SK-N-SH (cell line): ENCODE measurements around the gene CALU. TPM values are rescaled to one million over a fixed set of nuclear protein-coding genes. Genes with fewer than 3 reads are reported as not detected.

Experiments used
- CTCF ChIA-PET: fragments of 300-600, 350-600 bp; formaldehyde crosslinking; extraction: SDS; loops from one replicate; lab custom pipeline; 2021; lab: Yijun Ruan, JAX
- POLR2A ChIA-PET: fragments of 350-600 bp; sonication (Branson Sonifier 250); formaldehyde crosslinking; extraction: SDS; loops from one replicate; lab custom pipeline; 2020; ENCODE audit warnings: antibody characterized with exemption, inconsistent platforms; lab: Yijun Ruan, JAX
- DNase-seq: peaks from one replicate; pipeline ENCODE4 v3.0.0; 2012
- H2AFZ ChIP-seq: fragments of 200-600 bp; sonication (generic); 2 replicates; pipeline ENCODE4 v1.8.1; 2016; ENCODE audit warnings: antibody characterized with exemption, mild to moderate bottlenecking, low read depth
- H3F3A ChIP-seq: fragments of 200-600 bp; sonication (generic); replicated peaks from 2 replicates; pipeline ENCODE3; 2016; ENCODE audit warnings: antibody characterized with exemption, mild to moderate bottlenecking; ENCODE audit not compliant: insufficient read depth
- H3K27ac ChIP-seq, 2 experiments: fragments of 200-500 bp in 1 of 2; fragments of 200-600 bp in 1 of 2; sonication (Bioruptor generic) in 1 of 2; sonication (generic), shearing (Covaris generic) in 1 of 2; 2 replicates each; pipeline versions ENCODE4 v1.5.1 to v1.6.1; 2014 to 2016; ENCODE audit warnings: low read depth in 2 of 2, inconsistent platforms in 1 of 2, low read length in 1 of 2, mild to moderate bottlenecking in 1 of 2, mixed read lengths in 1 of 2
- H3K27me3 ChIP-seq: fragments of 200-600 bp; sonication (generic), shearing (Covaris generic); 2 replicates; pipeline ENCODE4 v1.6.1; 2016; ENCODE audit warnings: mixed run types; ENCODE audit not compliant: insufficient read depth
- H3K36me3 ChIP-seq, 2 experiments: fragments of 200-500 bp in 1 of 2; fragments of 200-600 bp in 1 of 2; sonication (Bioruptor generic) in 1 of 2; sonication (generic) in 1 of 2; replicated peaks in 1 of 2; 2 replicates each; pipeline versions ENCODE3 to v1.5.1; 2014 to 2016; ENCODE audit warnings: low read length in 1 of 2, mild to moderate bottlenecking in 1 of 2; ENCODE audit not compliant: insufficient read depth in 2 of 2, control insufficient read depth in 1 of 2
- H3K4me1 ChIP-seq, 2 experiments: fragments of 200-500 bp in 1 of 2; fragments of 200-600 bp in 1 of 2; sonication (Bioruptor generic) in 1 of 2; sonication (generic), shearing (Covaris generic) in 1 of 2; 2 replicates each; pipeline versions ENCODE4 v1.5.1 to v1.6.1; 2014 to 2016; ENCODE audit warnings: low read depth in 1 of 2, low read length in 1 of 2, mixed run types in 1 of 2; ENCODE audit not compliant: insufficient read depth in 2 of 2, control insufficient read depth in 1 of 2
- H3K4me2 ChIP-seq: fragments of 200-600 bp; sonication (generic), shearing (Covaris generic); 2 replicates; pipeline ENCODE4 v1.6.1; 2017; ENCODE audit warnings: mixed run types
- H3K4me3 ChIP-seq, 2 experiments: fragments of 200-500 bp in 1 of 2; fragments of 200-600 bp in 1 of 2; sonication (Bioruptor generic) in 1 of 2; sonication (generic), shearing (Covaris generic) in 1 of 2; 2 replicates each; pipeline versions ENCODE4 v1.5.1 to v1.8.1; 2014 to 2016; ENCODE audit warnings: low read depth in 2 of 2, inconsistent platforms in 1 of 2, low read length in 1 of 2, mild to moderate bottlenecking in 1 of 2, mixed read lengths in 1 of 2, moderate library complexity in 1 of 2
- H3K79me2 ChIP-seq: fragments of 200-600 bp; sonication (generic); 2 replicates; pipeline ENCODE4 v1.8.1; 2017; ENCODE audit warnings: mild to moderate bottlenecking; ENCODE audit not compliant: insufficient read depth
- H3K9ac ChIP-seq: fragments of 200-600 bp; sonication (generic); 2 replicates; pipeline ENCODE4 v1.6.1; 2017; ENCODE audit warnings: mixed run types
- H3K9me2 ChIP-seq: fragments of 200-600 bp; sonication (generic); 2 replicates; pipeline ENCODE4 v1.6.1; 2017; ENCODE audit warnings: mixed run types
- H3K9me3 ChIP-seq: fragments of 200-600 bp; sonication (generic); 2 replicates; pipeline ENCODE4 v1.6.1; 2017; ENCODE audit warnings: mixed run types, mild to moderate bottlenecking, moderate library complexity
- H4K20me1 ChIP-seq: fragments of 200-600 bp; sonication (generic); 2 replicates; pipeline ENCODE4 v1.6.1; 2017; ENCODE audit warnings: mild to moderate bottlenecking, mixed run types; ENCODE audit not compliant: insufficient read depth
- CHD2 ChIP-seq: fragments of 150-350 bp; IDR thresholded peaks from 2 replicates; pipeline ENCODE4 v1.6.1; 2018; ENCODE audit warnings: low read length; ENCODE audit not compliant: partially characterized antibody
- ELF1 ChIP-seq: IDR thresholded peaks from 2 replicates; pipeline ENCODE4 v1.4.0; 2012
- EZH2phosphoT487 ChIP-seq: fragments of 200-600 bp; sonication (generic); IDR thresholded peaks from 2 replicates; pipeline ENCODE4 v1.6.1; 2017; ENCODE audit warnings: low read depth, mixed run types, mild to moderate bottlenecking, antibody characterized with exemption, moderate library complexity, borderline replicate concordance
- FOXJ3 ChIP-seq: sonication (generic); formaldehyde crosslinking; IDR thresholded peaks from 2 replicates; pipeline ENCODE4 v1.5.1; 2020; ENCODE audit warnings: mild to moderate bottlenecking, missing genetic modification reagents
- GATA2 ChIP-seq: sonication (generic); formaldehyde crosslinking; IDR thresholded peaks from 2 replicates; pipeline ENCODE4 v1.5.0; 2020; ENCODE audit warnings: mild to moderate bottlenecking, missing genetic modification reagents
- JUND ChIP-seq: IDR thresholded peaks from 2 replicates; pipeline ENCODE4 v1.4.0; 2012
- MXI1 ChIP-seq: IDR thresholded peaks from 2 replicates; pipeline ENCODE4 v1.6.1; 2012; ENCODE audit warnings: mild to moderate bottlenecking, low read depth, low read length, improper control_type of control experiment
- RAD21 ChIP-seq: IDR thresholded peaks from 2 replicates; pipeline ENCODE4 v1.6.1; 2012; ENCODE audit warnings: mild to moderate bottlenecking, low read length
- RCOR1 ChIP-seq: fragments of 150-350 bp; IDR thresholded peaks from 2 replicates; pipeline ENCODE4 v1.6.1; 2017; ENCODE audit warnings: antibody characterized with exemption, low read length
- RFX5 ChIP-seq: IDR thresholded peaks from 2 replicates; pipeline ENCODE4 v1.6.1; 2012; ENCODE audit warnings: mild to moderate bottlenecking, improper control_type of control experiment, low read length
- RXRA ChIP-seq: IDR thresholded peaks from 2 replicates; pipeline ENCODE4 v1.4.0; 2012; ENCODE audit warnings: low read depth, mild to moderate bottlenecking, borderline replicate concordance
- SIN3A ChIP-seq: IDR thresholded peaks from 2 replicates; pipeline ENCODE4 v1.6.1; 2012; ENCODE audit warnings: low read depth, mild to moderate bottlenecking, low read length, moderate library complexity, borderline replicate concordance
- SMC3 ChIP-seq: IDR thresholded peaks from 2 replicates; pipeline ENCODE4 v1.6.1; 2012; ENCODE audit warnings: low read depth, low read length, improper control_type of control experiment
- TEAD4 ChIP-seq: IDR thresholded peaks from 2 replicates; pipeline ENCODE4 v1.4.0; 2012; ENCODE audit warnings: mild to moderate bottlenecking, borderline replicate concordance; ENCODE audit not compliant: insufficient read depth
- YY1 ChIP-seq: IDR thresholded peaks from 2 replicates; pipeline ENCODE4 v1.4.0; 2012; ENCODE audit warnings: low read depth, mild to moderate bottlenecking
- WGBS: methylation state at CpG from one replicate; pipeline ENCODE4 v1.1.6; 2017; ENCODE audit warnings: low lambda C conversion rate; 5-methylcytosine and 5-hydroxymethylcytosine counted together
- polyA plus RNA-seq, 3 experiments: library from polyadenylated mRNA; depleted of rRNA; stranded (reverse); fragments of >200 nt; gene quantifications; 2 replicates each; pipeline ENCODE4 v1.2.3, GENCODE V29; 2012
- TF ChIP-seq, protein P1 (sequence below): fragments of 200-600 bp; sonication (generic); IDR thresholded peaks from 2 replicates; pipeline ENCODE4 v1.6.1; 2017; ENCODE audit warnings: antibody characterized with exemption, mild to moderate bottlenecking, moderate library complexity
- TF ChIP-seq, protein P2 (sequence below): fragments of 150-350 bp; IDR thresholded peaks from 2 replicates; pipeline ENCODE4 v1.6.1; 2016; ENCODE audit warnings: mild to moderate bottlenecking, low read depth, low read length
- TF ChIP-seq, protein P3 (sequence below): IDR thresholded peaks from 2 replicates; pipeline ENCODE4 v1.6.1; 2012; ENCODE audit warnings: mild to moderate bottlenecking, low read depth, low read length, moderate library complexity
- TF ChIP-seq, protein P4 (sequence below): IDR thresholded peaks from 2 replicates; pipeline ENCODE4 v1.4.0; 2012; ENCODE audit warnings: low read depth

CALU gene
- polyA plus RNA-seq, 1 of the 3 experiments (the other 2 are of a cell fraction): 195 TPM

DNA sequence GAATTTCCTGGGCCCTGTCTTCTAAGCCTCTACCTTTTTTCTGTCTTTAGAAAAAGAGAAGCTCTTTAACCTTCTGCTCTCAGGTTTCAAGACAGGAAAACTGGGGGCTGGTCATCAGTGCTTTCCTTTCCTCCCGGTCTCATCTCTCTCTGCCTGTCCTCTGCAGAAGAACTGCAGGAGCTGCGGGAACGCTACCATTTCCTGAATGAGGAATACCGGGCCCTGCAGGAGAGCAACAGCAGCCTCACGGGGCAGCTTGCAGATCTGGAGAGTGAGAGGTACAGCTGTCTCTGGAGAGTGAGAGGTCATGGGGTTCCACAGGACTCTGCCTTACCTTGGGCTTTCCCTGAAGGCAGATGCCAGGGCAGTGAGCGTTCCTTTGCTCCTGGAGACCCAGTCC, 65.3 kb downstream of the CALU start:
- H3K4me1 ChIP-seq: no peaks in the 10 kb centered on the region; a peak in 1 of 4 replicates
- TF ChIP-seq SIN3A: no peak
- TF ChIP-seq RAD21: no peak
- TF ChIP-seq JUND: no peak
- TF ChIP-seq RXRA: no peak
- no peak for TF ChIP-seq FOXJ3 (CRISPR knock-in tag)
- TF ChIP-seq, protein P1, sequence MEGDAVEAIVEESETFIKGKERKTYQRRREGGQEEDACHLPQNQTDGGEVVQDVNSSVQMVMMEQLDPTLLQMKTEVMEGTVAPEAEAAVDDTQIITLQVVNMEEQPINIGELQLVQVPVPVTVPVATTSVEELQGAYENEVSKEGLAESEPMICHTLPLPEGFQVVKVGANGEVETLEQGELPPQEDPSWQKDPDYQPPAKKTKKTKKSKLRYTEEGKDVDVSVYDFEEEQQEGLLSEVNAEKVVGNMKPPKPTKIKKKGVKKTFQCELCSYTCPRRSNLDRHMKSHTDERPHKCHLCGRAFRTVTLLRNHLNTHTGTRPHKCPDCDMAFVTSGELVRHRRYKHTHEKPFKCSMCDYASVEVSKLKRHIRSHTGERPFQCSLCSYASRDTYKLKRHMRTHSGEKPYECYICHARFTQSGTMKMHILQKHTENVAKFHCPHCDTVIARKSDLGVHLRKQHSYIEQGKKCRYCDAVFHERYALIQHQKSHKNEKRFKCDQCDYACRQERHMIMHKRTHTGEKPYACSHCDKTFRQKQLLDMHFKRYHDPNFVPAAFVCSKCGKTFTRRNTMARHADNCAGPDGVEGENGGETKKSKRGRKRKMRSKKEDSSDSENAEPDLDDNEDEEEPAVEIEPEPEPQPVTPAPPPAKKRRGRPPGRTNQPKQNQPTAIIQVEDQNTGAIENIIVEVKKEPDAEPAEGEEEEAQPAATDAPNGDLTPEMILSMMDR: no peak
- no peak for TF ChIP-seq EZH2phosphoT487
- no peak for TF ChIP-seq CHD2
- TF ChIP-seq RCOR1: no peak
- TF ChIP-seq, all 33 proteins: peak for 0
- no peaks in the 10 kb centered on the region for H3F3A ChIP-seq
- H3K4me2 ChIP-seq: no peak overlapping the region
- no peaks in the 10 kb centered on the region for H3K79me2 ChIP-seq
- no peak for DNase-seq
- no peaks in the 10 kb centered on the region for H3K9me3 ChIP-seq
- CTCF ChIA-PET: interaction anchor here (1.1 kb wide), 1 partner anchor 10 kb away, joined by 3 read pairs; no protein-coding TSS in a partner anchor
- no peak overlapping the region for H3K4me3 ChIP-seq
- no peak overlapping the region for H3K9ac ChIP-seq
- H3K9me2 ChIP-seq: no peaks in the 10 kb centered on the region
- no peaks in the 10 kb centered on the region for H3K27me3 ChIP-seq
- no peak overlapping the region for H2AFZ ChIP-seq
- 91% methylated on average over 6 of the region's 6 CpGs for WGBS
- no peaks in the 10 kb centered on the region for H4K20me1 ChIP-seq
- H3K27ac ChIP-seq: no peak overlapping the region
- POLR2A ChIA-PET: no interaction called here
- H3K36me3 ChIP-seq: peaks cover 37 to 57% of the 10 kb centered on the region in 2 experiments

DNA sequence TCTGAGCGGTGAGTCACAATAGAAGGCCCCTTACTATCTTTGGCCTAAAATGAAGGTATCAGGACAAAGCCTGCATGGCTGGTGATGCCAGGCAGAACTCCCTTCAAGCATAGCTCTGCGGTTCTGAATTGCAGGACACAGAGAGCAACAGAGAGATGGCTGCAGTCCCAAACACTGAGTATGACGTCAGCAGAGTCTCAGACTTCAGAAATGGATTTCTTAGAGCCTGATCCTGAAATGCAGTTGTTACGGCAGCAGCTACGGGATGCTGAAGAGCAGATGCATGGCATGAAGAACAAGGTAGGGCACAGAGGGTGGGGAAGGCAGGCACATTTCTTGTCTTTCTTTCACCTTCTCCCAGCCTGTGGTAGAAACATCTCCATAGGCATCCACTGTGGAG, 66.1 kb downstream of the CALU start:
- CTCF ChIA-PET: no interaction called here

More for the DNA sequence above, 66.1 kb downstream of the CALU start:
- 88% methylated on average over 5 of the region's 5 CpGs for WGBS
- Histone ChIP-seq H4K20me1 (no peaks in the 10 kb centered on the region), H3K27me3 (no peaks in the 10 kb centered on the region), H3K36me3 (peaks cover 37 to 64% of the 10 kb centered on the region in 2 experiments), H3K4me3 (no peak overlapping the region)
- no peak for TF ChIP-seq FOXJ3 (CRISPR knock-in tag)
- TF ChIP-seq, protein P2, sequence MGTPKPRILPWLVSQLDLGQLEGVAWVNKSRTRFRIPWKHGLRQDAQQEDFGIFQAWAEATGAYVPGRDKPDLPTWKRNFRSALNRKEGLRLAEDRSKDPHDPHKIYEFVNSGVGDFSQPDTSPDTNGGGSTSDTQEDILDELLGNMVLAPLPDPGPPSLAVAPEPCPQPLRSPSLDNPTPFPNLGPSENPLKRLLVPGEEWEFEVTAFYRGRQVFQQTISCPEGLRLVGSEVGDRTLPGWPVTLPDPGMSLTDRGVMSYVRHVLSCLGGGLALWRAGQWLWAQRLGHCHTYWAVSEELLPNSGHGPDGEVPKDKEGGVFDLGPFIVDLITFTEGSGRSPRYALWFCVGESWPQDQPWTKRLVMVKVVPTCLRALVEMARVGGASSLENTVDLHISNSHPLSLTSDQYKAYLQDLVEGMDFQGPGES: no peak
- TF ChIP-seq YY1: no peak
- TF ChIP-seq RAD21: no peak
- TF ChIP-seq ELF1: no peak
- TF ChIP-seq JUND: no peak
- TF ChIP-seq SMC3: no peak
- no peak for TF ChIP-seq RFX5
- no peak for TF ChIP-seq TEAD4
- TF ChIP-seq, protein P3, sequence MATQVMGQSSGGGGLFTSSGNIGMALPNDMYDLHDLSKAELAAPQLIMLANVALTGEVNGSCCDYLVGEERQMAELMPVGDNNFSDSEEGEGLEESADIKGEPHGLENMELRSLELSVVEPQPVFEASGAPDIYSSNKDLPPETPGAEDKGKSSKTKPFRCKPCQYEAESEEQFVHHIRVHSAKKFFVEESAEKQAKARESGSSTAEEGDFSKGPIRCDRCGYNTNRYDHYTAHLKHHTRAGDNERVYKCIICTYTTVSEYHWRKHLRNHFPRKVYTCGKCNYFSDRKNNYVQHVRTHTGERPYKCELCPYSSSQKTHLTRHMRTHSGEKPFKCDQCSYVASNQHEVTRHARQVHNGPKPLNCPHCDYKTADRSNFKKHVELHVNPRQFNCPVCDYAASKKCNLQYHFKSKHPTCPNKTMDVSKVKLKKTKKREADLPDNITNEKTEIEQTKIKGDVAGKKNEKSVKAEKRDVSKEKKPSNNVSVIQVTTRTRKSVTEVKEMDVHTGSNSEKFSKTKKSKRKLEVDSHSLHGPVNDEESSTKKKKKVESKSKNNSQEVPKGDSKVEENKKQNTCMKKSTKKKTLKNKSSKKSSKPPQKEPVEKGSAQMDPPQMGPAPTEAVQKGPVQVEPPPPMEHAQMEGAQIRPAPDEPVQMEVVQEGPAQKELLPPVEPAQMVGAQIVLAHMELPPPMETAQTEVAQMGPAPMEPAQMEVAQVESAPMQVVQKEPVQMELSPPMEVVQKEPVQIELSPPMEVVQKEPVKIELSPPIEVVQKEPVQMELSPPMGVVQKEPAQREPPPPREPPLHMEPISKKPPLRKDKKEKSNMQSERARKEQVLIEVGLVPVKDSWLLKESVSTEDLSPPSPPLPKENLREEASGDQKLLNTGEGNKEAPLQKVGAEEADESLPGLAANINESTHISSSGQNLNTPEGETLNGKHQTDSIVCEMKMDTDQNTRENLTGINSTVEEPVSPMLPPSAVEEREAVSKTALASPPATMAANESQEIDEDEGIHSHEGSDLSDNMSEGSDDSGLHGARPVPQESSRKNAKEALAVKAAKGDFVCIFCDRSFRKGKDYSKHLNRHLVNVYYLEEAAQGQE: no peak
- TF ChIP-seq, protein P1: no peak
- TF ChIP-seq GATA2 (CRISPR knock-in tag): no peak
- no peak for TF ChIP-seq SIN3A
- TF ChIP-seq, protein P4, sequence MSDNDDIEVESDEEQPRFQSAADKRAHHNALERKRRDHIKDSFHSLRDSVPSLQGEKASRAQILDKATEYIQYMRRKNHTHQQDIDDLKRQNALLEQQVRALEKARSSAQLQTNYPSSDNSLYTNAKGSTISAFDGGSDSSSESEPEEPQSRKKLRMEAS: no peak
- no peak for TF ChIP-seq MXI1
- TF ChIP-seq, all 33 proteins: peak for 0
- H3K9ac ChIP-seq: no peak overlapping the region
- H3K9me2 ChIP-seq: no peaks in the 10 kb centered on the region
- H3K27ac ChIP-seq: no peak overlapping the region
- H3K4me1 ChIP-seq: peaks cover 0 to 6% of the 10 kb centered on the region in 2 experiments; a peak in 2 of 4 replicates
- no peak for DNase-seq
- H2AFZ ChIP-seq: no peak overlapping the region
- H3K9me3 ChIP-seq: no peaks in the 10 kb centered on the region
- no peaks in the 10 kb centered on the region for H3K79me2 ChIP-seq
- H3F3A ChIP-seq: no peaks in the 10 kb centered on the region
- POLR2A ChIA-PET: interaction anchor here (0.5 to 1.5 kb wide), 2 partner anchors 10 to 265 kb away, joined by 3 to 4 read pairs; no protein-coding TSS in a partner anchor
- no peak overlapping the region for H3K4me2 ChIP-seq
